Measurements from ENCODE around the gene NR5A1.

DNA sequence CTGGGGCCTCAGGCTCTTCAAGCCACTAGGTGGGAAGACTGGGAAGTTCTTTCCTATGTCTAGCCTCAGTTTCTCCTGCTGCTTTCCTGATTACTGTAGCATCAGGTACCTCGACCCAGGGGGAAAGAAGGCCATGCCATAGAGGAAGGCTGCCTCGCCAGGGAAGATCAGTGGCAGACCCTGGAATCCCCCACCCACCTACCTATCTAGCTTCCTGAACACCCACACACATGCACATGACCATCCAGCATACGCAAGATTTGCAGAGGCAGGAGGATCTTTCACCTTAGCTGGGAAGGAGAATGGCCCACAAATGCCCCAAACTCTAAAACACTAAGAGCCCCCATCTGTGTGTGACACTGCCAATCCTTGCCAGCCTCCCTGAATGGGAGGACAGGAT is 8.0 kb downstream of the NR5A1 start:
- TF ChIP-seq CTCF (tag by site-specific recombination; IDR thresholded peaks at IDR 0.05) (no peak), ZNF404 (tag by site-specific recombination; IDR thresholded peaks at IDR 0.05) (no peak), ZNF544 (tag by site-specific recombination; IDR thresholded peaks at IDR 0.05) (no peak), ZBTB17 (tag by site-specific recombination; IDR thresholded peaks at IDR 0.05) (no peak), TCF7L2 (IDR thresholded peaks at IDR 0.05; ENCODE audit: borderline replicate concordance, low read depth, low read length) (no peak), ZNF548 (tag by site-specific recombination; IDR thresholded peaks at IDR 0.05) (no peak), BCL11A (tag by site-specific recombination; IDR thresholded peaks at IDR 0.05; ENCODE audit: low read depth) (no peak), PATZ1 (tag by site-specific recombination; IDR thresholded peaks at IDR 0.05) (no peak), ZNF266 (tag by site-specific recombination; IDR thresholded peaks at IDR 0.05; ENCODE audit: low read depth) (no peak), YY1 (tag by site-specific recombination; IDR thresholded peaks at IDR 0.05) (no peak), PRDM10 (tag by site-specific recombination; IDR thresholded peaks at IDR 0.05) (no peak), KLF17 (tag by site-specific recombination; IDR thresholded peaks at IDR 0.05) (no peak)
- TF ChIP-seq, protein P1, sequence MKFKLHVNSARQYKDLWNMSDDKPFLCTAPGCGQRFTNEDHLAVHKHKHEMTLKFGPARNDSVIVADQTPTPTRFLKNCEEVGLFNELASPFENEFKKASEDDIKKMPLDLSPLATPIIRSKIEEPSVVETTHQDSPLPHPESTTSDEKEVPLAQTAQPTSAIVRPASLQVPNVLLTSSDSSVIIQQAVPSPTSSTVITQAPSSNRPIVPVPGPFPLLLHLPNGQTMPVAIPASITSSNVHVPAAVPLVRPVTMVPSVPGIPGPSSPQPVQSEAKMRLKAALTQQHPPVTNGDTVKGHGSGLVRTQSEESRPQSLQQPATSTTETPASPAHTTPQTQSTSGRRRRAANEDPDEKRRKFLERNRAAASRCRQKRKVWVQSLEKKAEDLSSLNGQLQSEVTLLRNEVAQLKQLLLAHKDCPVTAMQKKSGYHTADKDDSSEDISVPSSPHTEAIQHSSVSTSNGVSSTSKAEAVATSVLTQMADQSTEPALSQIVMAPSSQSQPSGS (tag by site-specific recombination; IDR thresholded peaks at IDR 0.05; ENCODE audit: low read depth) = no peak
- TF ChIP-seq, protein P2, sequence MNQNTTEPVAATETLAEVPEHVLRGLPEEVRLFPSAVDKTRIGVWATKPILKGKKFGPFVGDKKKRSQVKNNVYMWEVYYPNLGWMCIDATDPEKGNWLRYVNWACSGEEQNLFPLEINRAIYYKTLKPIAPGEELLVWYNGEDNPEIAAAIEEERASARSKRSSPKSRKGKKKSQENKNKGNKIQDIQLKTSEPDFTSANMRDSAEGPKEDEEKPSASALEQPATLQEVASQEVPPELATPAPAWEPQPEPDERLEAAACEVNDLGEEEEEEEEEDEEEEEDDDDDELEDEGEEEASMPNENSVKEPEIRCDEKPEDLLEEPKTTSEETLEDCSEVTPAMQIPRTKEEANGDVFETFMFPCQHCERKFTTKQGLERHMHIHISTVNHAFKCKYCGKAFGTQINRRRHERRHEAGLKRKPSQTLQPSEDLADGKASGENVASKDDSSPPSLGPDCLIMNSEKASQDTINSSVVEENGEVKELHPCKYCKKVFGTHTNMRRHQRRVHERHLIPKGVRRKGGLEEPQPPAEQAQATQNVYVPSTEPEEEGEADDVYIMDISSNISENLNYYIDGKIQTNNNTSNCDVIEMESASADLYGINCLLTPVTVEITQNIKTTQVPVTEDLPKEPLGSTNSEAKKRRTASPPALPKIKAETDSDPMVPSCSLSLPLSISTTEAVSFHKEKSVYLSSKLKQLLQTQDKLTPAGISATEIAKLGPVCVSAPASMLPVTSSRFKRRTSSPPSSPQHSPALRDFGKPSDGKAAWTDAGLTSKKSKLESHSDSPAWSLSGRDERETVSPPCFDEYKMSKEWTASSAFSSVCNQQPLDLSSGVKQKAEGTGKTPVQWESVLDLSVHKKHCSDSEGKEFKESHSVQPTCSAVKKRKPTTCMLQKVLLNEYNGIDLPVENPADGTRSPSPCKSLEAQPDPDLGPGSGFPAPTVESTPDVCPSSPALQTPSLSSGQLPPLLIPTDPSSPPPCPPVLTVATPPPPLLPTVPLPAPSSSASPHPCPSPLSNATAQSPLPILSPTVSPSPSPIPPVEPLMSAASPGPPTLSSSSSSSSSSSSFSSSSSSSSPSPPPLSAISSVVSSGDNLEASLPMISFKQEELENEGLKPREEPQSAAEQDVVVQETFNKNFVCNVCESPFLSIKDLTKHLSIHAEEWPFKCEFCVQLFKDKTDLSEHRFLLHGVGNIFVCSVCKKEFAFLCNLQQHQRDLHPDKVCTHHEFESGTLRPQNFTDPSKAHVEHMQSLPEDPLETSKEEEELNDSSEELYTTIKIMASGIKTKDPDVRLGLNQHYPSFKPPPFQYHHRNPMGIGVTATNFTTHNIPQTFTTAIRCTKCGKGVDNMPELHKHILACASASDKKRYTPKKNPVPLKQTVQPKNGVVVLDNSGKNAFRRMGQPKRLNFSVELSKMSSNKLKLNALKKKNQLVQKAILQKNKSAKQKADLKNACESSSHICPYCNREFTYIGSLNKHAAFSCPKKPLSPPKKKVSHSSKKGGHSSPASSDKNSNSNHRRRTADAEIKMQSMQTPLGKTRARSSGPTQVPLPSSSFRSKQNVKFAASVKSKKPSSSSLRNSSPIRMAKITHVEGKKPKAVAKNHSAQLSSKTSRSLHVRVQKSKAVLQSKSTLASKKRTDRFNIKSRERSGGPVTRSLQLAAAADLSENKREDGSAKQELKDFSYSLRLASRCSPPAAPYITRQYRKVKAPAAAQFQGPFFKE (tag by site-specific recombination; IDR thresholded peaks at IDR 0.05; ENCODE audit: borderline replicate concordance) = no peak
